Panc1 (cell line): ENCODE results near the gene COQ5. TPM values are rescaled to one million over a fixed set of nuclear protein-coding genes. Genes with fewer than 3 reads are reported as not detected.

ENCODE experiments used
- ATAC-seq: fragments of 200-7000 bp; cut with Tn5 transposase; 2 replicates; pipeline ENCODE4 v1.9.1; 2020; ENCODE audit warnings: mild to moderate bottlenecking, moderate library complexity
- BruUV-seq: library from RNA; stranded (reverse); fragments of 400-500 nt; replicated peaks from 2 replicates; lab custom pipeline; 2021; lab: Mats Ljungman, UMichigan
- CTCF ChIA-PET: fragments of 300-600 bp; sonication (Branson Sonifier 250); formaldehyde crosslinking; loops from one replicate; lab custom pipeline; 2022; ENCODE audit warnings: antibody characterized with exemption; lab: Charles Lee
- POLR2A ChIA-PET: fragments of 300-600 bp; sonication (Branson Sonifier 250); formaldehyde crosslinking; loops from one replicate; lab custom pipeline; 2022; ENCODE audit warnings: antibody characterized with exemption; lab: Charles Lee
- DNase-seq: peaks from one replicate; pipeline ENCODE4 v3.0.0-alpha.2; 2010; ENCODE audit warnings: low read depth, low spot score
- H3K27ac ChIP-seq: 2 replicates; pipeline ENCODE4 v1.5.1; 2011; ENCODE audit warnings: mild to moderate bottlenecking, low read length, inconsistent platforms
- H3K27me3 ChIP-seq: fragments of 200-500 bp; sonication (Bioruptor generic); 2 replicates; pipeline ENCODE4 v1.6.0; 2014; ENCODE audit warnings: low read length, inconsistent platforms; ENCODE audit not compliant: control insufficient read depth, insufficient read depth
- H3K36me3 ChIP-seq: fragments of 200-500 bp; sonication (Bioruptor generic); 2 replicates; pipeline ENCODE4 v1.5.1; 2014; ENCODE audit warnings: inconsistent platforms, mild to moderate bottlenecking, low read length, moderate library complexity; ENCODE audit not compliant: control insufficient read depth, insufficient read depth
- H3K4me1 ChIP-seq: 2 replicates; pipeline ENCODE4 v1.5.1; 2011; ENCODE audit warnings: inconsistent platforms, mild to moderate bottlenecking, low read length, moderate library complexity; ENCODE audit not compliant: control insufficient read depth, insufficient read depth
- H3K4me3 ChIP-seq, 2 experiments: 2 replicates each; pipeline ENCODE4 v1.5.1; 2011 to 2012; ENCODE audit warnings: low read depth in 2 of 2, low read length in 2 of 2, mild to moderate bottlenecking in 2 of 2, inconsistent platforms in 1 of 2, moderate library complexity in 1 of 2
- H3K9me3 ChIP-seq: fragments of 200-500 bp; sonication (Bioruptor generic); 2 replicates; pipeline ENCODE4 v1.5.1; 2014; ENCODE audit warnings: low read depth, mild to moderate bottlenecking, inconsistent platforms, low read length, moderate library complexity; ENCODE audit not compliant: control insufficient read depth, insufficient read depth
- CTCF ChIP-seq: fragments of 450-650 bp; IDR thresholded peaks from 2 replicates; pipeline ENCODE4 v1.5.1; 2017; ENCODE audit warnings: mild to moderate bottlenecking
- POLR2AphosphoS5 ChIP-seq: IDR thresholded peaks from 2 replicates; pipeline ENCODE4 v1.6.1; 2012; ENCODE audit warnings: mild to moderate bottlenecking, low read depth, low read length, moderate library complexity
- REST ChIP-seq, 2 experiments: IDR thresholded peaks; 2 replicates each; pipeline ENCODE4 v1.6.1; 2011 to 2012; ENCODE audit warnings: low read depth in 2 of 2, control low read depth in 1 of 2, low read length in 1 of 2, mild to moderate bottlenecking in 1 of 2, moderate library complexity in 1 of 2; ENCODE audit not compliant: insufficient read depth in 1 of 2
- SIN3A ChIP-seq: IDR thresholded peaks from 2 replicates; pipeline ENCODE4 v1.6.1; 2012; ENCODE audit warnings: low read depth, mild to moderate bottlenecking, low read length, moderate library complexity, borderline replicate concordance; ENCODE audit not compliant: insufficient read depth
- TCF7L2 ChIP-seq: IDR thresholded peaks from 2 replicates; pipeline ENCODE4 v1.6.1; 2011; ENCODE audit warnings: mild to moderate bottlenecking, low read depth, low read length, inconsistent platforms
- in situ Hi-C: cut with HindIII; loops from 2 replicates; pipeline ENCODE4 v1.10.0; 2016; ENCODE audit warnings: low sequenced_read_pairs, low pct_unique_long_range_greater_than_20kb
- intact Hi-C: fragments of 100-400 bp; cut with micrococcal nuclease; formaldehyde crosslinking; loops from one replicate; pipeline ENCODE4 v1.10.0; 2022; ENCODE audit not compliant: unreplicated experiment
- total RNA-seq: library from RNA; stranded (reverse); gene quantifications from one replicate; pipeline ENCODE4 v1.2.1, GENCODE V29; 2021; ENCODE audit not compliant: unreplicated experiment

COQ5 gene
- total RNA-seq, 1 experiment from 2014 or later = 42.9 TPM

- BruUV-seq = no TSS peak
- Histone ChIP-seq H3K9me3 (no peaks in the 10 kb centered on the region), H3K4me3 (peak overlapping the region; percentile 94 to 96), H3K36me3 (peaks cover 14% of the 10 kb centered on the region), H3K27ac (peak overlapping the region; percentile 90), H3K4me1 (peaks cover 40% of the 10 kb centered on the region), H3K27me3 (no peaks in the 10 kb centered on the region)
- intact Hi-C loops (no loop called here), in situ Hi-C loops (no loop called here)
- CTCF ChIA-PET = no interaction called here
- POLR2A ChIA-PET = no interaction called here
- no peak for TF ChIP-seq SIN3A
- no peak for TF ChIP-seq POLR2AphosphoS5
- no peak for TF ChIP-seq CTCF
- TF ChIP-seq REST (IDR thresholded peaks at IDR 0.05; ENCODE audit: insufficient read depth in 1 of 2, low read depth in 2 of 2, low read length in 1 of 2) = no peak
- TF ChIP-seq TCF7L2 = no peak
- ATAC-seq = peak; percentile 61
- no peak for DNase-seq
These were observed 58.7 kb downstream of the COQ5 start for GRCh38 chr12:120470150-120470784.

- ChIA-PET POLR2A (interaction anchor here (0.6 kb wide), 1 partner anchor 11 kb away, joined by 5 read pairs; no protein-coding TSS in a partner anchor), CTCF (no interaction called here)
- intact Hi-C loops = no loop called here
- H3K9me3 ChIP-seq = no peaks in the 10 kb centered on the region
- peak within 1 kb of the TSS; percentile 94 to 96 for H3K4me3 ChIP-seq
- H3K27me3 ChIP-seq = no peaks in the 10 kb centered on the region
- in situ Hi-C loops = no loop called here
- TF ChIP-seq POLR2AphosphoS5 (peak; percentile 91), SIN3A (peak; percentile 79; the same call in 1 of the 2 replicates), TCF7L2 (peak; percentile 57; the same call in 1 of the 2 replicates), CTCF (peak; percentile 99), REST (IDR thresholded peaks at IDR 0.05; ENCODE audit: insufficient read depth in 1 of 2, low read depth in 2 of 2, low read length in 1 of 2) (no peak)
- H3K27ac ChIP-seq = peak within 1 kb of the TSS; percentile 90
- DNase-seq (peak; percentile 67), ATAC-seq (peak; percentile 93)
- H3K4me1 ChIP-seq = peaks cover 36% of the 10 kb centered on the region
- no TSS peak for BruUV-seq
- H3K36me3 ChIP-seq = peaks cover 20% of the 10 kb centered on the region
These were observed 59.4 kb downstream of the COQ5 start, which contains the start of gene SRSF9 for GRCh38 chr12:120469450-120470149. SRSF9 (minus strand) TSS chr12:120469748; CDS start chr12:120469609, 139 bp downstream.
